Body of pancreas (tissue), 4 donors: ENCODE data around the gene MOGAT3.

Experiments used
- CTCF ChIP-seq, 7 experiments: fragments of 450-650 bp in 4 of 7; fragments of 200-600 bp in 3 of 7; sonication (generic) in 3 of 7; IDR thresholded peaks; one replicate each; pipeline ENCODE4 v1.5.1; 2016 to 2019; ENCODE audit warnings: antibody characterized with exemption in 7 of 7
- POLR2A ChIP-seq, 3 donors: fragments of 450-650 bp; IDR thresholded peaks; one replicate each; pipeline ENCODE4 v1.6.1; 2016; ENCODE audit warnings: antibody characterized with exemption in 3 of 3, mild to moderate bottlenecking in 2 of 3

GRCh38 chr7:101186194-101186593, 14.6 kb downstream of the MOGAT3 start:
- no peak for TF ChIP-seq CTCF (IDR thresholded peaks at IDR 0.05)
- TF ChIP-seq POLR2A (IDR thresholded peaks at IDR 0.05): no peak
